ENCODE measurements around the gene PROSER3.
"Not testable (repeated sequence)": the region's sequence is repeated elsewhere in the genome, so short reads cannot be mapped to it uniquely, and the experiment has no call there.

The PROSER3 gene

GRCh38 chr19:35722897-35723296, 35.1 kb upstream of the PROSER3 start:
- DNase-seq, result no peak

DNA sequence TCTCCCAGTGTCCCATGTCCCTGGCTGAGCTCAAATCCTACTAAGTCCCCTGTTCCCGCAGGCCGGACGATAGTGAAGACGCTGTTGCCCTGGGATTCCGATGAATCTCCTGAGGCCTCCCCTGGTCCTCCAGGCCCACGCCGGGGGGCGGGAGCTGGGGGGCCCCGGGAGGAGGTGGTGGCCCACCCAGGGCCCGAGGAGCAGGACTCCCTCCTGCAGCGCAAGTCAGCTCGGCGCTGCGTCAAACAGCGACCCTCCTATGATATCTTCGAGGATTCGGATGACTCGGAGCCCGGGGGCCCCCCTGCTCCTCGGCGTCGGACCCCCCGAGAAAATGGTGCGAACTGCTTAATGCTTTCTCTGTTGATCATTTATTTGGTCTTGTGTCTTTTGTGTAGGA, 34.3 kb upstream of the PROSER3 start:
- no peak for DNase-seq

GRCh38 chr19:35724132-35724531, 33.8 kb upstream of the PROSER3 start:
- not testable (repeated sequence) for DNase-seq

GRCh38 chr19:35724560-35724959, 33.4 kb upstream of the PROSER3 start:
- DNase-seq, result no peak

GRCh38 chr19:35725216-35725861, 32.6 kb upstream of the PROSER3 start:
- DNase-seq, result no peak

GRCh38 chr19:35727053-35727955, 30.7 kb upstream of the PROSER3 start:
- no peak for DNase-seq

DNA sequence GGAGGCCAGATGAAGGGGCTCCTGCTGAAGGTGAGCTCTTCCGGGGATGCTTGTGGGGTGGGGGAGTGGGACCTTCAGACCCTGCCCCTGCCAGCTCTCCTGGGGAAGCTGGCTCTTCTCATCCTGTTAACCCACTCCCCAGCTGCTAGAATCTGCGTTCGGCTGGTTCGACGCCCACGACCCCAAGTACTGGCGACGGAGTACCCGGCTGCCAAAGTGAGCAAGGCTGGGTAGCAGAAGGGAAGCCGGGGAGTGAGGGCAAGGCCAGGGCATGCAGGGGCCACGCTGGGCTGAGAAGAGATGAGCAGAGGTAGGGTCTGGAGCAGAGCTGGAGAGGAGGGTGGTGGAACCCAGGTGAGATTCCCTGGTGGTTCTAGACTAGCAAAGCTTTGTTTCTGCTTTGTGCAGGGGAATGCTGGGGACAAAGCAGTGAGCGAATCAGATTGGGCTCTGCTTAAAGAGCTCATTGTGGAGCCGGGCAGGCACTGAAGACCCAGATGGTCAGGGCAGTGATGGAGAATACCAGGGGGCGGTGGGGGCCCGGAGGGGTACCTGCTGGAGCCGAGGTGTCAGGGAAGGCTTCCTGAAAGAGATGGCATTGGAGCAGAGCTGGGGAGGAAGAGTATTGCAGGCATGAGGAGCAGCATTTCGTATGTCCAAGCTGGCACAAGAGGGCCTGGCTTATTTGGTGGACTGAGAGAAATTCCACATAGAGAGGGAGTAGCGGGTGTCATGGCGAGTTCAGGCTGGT, 29.8 kb upstream of the PROSER3 start:
- DNase-seq, result no peak

GRCh38 chr19:35729021-35729420, 29.0 kb upstream of the PROSER3 start:
- no peak for DNase-seq

- DNase-seq, result no peak
These were observed 28.2 kb upstream of the PROSER3 start for GRCh38 chr19:35729763-35730162.

- DNase-seq, result no peak
These were observed 27.6 kb upstream of the PROSER3 start for GRCh38 chr19:35730326-35730725.

DNA sequence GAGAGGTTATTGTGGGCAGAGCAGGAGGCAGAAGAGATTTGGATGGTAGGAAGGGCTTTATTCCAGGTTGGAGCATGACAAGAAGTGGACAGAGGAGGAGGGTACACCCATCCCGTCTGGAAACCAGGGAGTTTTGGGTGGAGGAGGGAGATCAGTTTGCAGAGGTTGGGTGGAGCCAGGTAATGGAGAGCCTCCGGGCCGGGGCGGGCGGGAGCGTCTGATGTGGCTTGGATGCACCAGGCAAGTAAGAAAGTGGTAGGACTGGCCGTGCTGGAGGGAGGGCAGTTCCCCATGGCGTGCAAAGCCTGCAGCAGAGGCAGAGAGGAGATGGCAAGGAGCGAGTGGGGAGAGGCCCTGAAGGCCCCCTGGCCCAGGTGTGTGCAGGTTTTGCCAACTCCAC, 26.6 kb upstream of the PROSER3 start:
- no peak for DNase-seq

- DNase-seq, result no peak
These were observed 26.1 kb upstream of the PROSER3 start for GRCh38 chr19:35731779-35732405.

DNA sequence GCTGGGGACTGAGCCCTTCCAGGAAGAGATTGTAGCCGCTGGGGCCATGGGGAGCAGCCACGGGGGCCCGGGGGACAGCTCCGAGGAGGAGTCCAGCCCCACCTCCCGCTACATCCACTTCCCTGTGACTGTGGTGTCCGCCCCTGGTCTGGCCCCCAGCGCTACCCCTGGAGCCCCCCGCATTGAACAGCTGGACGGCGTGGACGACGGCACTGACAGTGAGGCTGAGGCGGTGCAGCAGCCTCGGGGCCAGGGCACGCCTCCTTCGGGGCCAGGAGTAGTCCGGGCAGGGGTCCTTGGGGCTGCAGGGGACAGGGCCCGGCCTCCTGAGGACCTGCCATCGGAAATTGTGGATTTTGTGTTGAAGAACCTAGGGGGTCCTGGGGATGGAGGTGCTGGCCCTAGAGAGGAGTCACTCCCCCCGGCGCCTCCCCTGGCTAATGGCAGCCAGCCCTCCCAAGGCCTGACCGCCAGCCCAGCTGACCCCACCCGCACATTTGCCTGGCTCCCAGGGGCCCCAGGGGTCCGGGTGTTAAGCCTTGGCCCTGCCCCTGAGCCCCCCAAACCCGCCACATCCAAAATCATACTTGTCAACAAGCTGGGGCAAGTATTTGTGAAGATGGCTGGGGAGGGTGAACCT, 25.3 kb upstream of the PROSER3 start:
- DNase-seq, result no peak

GRCh38 chr19:35733180-35734125, 24.5 kb upstream of the PROSER3 start:
- DNase-seq, result no peak

DNA sequence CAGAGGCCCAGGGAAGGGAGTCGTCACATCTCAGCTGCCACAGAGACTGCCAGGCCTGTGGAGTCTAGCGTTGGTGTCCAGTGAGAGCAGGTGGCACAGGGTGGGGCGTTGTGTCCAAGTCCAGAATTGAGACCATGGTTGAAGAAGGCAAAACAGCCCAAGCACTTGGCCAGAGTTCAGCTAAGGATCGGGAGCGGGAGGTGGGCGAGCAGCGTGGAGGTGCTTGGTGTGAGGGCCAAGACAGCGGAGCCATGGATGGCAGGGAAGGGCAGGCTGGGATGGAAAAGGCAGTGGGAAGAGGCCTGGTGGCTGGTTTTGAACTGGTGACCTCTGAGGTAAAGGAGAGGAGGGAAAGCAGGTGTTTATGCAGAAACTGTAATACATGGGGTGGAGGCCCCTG, 23.7 kb upstream of the PROSER3 start:
- no peak for DNase-seq

DNA sequence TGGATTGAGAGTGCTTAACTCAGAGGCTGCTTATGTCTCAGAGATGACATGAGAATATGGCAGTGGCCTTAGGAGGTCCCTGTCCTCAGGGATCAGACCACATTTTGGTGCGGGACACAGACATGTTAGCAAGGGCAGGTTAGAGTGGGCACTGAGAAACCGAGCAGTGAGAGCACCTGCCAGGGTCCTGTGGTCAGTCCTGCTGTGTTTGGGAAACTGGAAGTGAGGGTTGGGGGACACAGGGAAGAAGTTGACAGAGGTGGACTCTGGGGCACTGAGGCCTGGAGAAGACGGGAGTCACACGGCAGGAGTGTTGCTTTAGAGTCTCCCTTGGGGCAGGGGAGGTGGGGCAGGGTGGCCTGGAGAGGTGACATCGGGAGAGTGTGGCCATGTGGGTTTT, 23.1 kb upstream of the PROSER3 start:
- no peak for DNase-seq

- no peak for DNase-seq
These were observed 20.8 kb upstream of the PROSER3 start for GRCh38 chr19:35736913-35737886.

- DNase-seq, result no peak
These were observed 19.7 kb upstream of the PROSER3 start for GRCh38 chr19:35738021-35738886.

DNA sequence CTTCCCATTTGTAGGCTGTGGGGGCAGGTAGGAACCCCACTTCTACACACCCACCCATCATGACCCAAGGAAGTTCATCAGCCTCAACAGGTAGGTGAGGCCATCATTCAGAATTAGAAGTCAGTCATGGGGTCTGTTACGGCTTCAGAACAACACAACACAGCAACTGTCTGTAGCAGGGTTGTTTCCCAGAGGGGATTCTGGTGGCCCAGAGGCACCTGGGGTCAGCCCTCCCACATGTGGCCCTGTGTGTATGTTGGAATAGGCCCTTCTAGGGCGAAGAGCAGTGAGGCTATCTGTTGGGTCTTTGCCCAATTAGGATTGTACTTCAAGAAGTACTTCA, 19.1 kb upstream of the PROSER3 start:
- DNase-seq, result no peak
